Measurements from ENCODE around the gene AMOTL1. TPM values are rescaled to one million over a fixed set of nuclear protein-coding genes. Genes with fewer than 3 reads are reported as not detected.
A peak's percentile ranks its signal among the peaks of the same experiment; 100 is the strongest.

The AMOTL1 gene
- total RNA-seq, 2 donors from 2014 or later, result 45.0 to 60.0 TPM

- Histone ChIP-seq H3K4me1 (ENCODE audit: control insufficient read depth, insufficient read depth, low read length) (peaks cover 17% of the 10 kb centered on the region), H3K9ac (ENCODE audit: extremely low read depth, low read length, poor library complexity, severe bottlenecking) (no peak overlapping the region), H3K27ac (ENCODE audit: low read depth, low read length) (no peak overlapping the region), H3K9me3 (ENCODE audit: control insufficient read depth, low read length) (no peaks in the 10 kb centered on the region), H3K27me3 (ENCODE audit: control insufficient read depth, insufficient read depth, low read length, poor library complexity, severe bottlenecking) (no peaks in the 10 kb centered on the region), H3K4me3 (ENCODE audit: low read length) (no peak overlapping the region), H3K36me3 (ENCODE audit: control insufficient read depth, insufficient read depth, low read length) (peaks cover 96% of the 10 kb centered on the region)
- 94 to 100% methylated on average over 8 of the region's 8 CpGs for WGBS, 2 experiments (ENCODE audit: insufficient coverage in 1 of 2, insufficient read length in 1 of 2)
- H3K27me3 Mint-ChIP-seq (ENCODE audit: insufficient read depth), result no peaks in the 10 kb centered on the region
- H3K36me3 Mint-ChIP-seq (ENCODE audit: low read depth), result peaks cover 80% of the 10 kb centered on the region
- no peak overlapping the region for H3K27ac Mint-ChIP-seq
- peaks cover 34% of the 10 kb centered on the region for H3K4me1 Mint-ChIP-seq
- DNase-seq, result no peak
- H3K4me3 Mint-ChIP-seq, result no peak overlapping the region
- no peaks in the 10 kb centered on the region for H3K9me3 Mint-ChIP-seq
- no peak for TF ChIP-seq CTCF (conservative IDR thresholded peaks at IDR 0.05)
These were observed 86.8 kb downstream of the AMOTL1 start for GRCh38 chr11:94854770-94855633.

- no peak for DNase-seq
- peaks cover 17% of the 10 kb centered on the region for H3K4me1 ChIP-seq (ENCODE audit: control insufficient read depth, insufficient read depth, low read length)
- Mint-ChIP-seq H3K4me3 (no peak overlapping the region), H3K9me3 (no peaks in the 10 kb centered on the region), H3K36me3 (ENCODE audit: low read depth) (peaks cover 80% of the 10 kb centered on the region), H3K27me3 (ENCODE audit: insufficient read depth) (no peaks in the 10 kb centered on the region), H3K27ac (no peak overlapping the region), H3K4me1 (peaks cover 34% of the 10 kb centered on the region)
- H3K9ac ChIP-seq (ENCODE audit: extremely low read depth, low read length, poor library complexity, severe bottlenecking), result no peak overlapping the region
- H3K9me3 ChIP-seq (ENCODE audit: control insufficient read depth, low read length), result no peaks in the 10 kb centered on the region
- peaks cover 96% of the 10 kb centered on the region for H3K36me3 ChIP-seq (ENCODE audit: control insufficient read depth, insufficient read depth, low read length)
- 90 to 99% methylated on average over 2 to 5 of the region's 5 CpGs for WGBS, 2 experiments (ENCODE audit: insufficient coverage in 1 of 2, insufficient read length in 1 of 2)
- H3K4me3 ChIP-seq (ENCODE audit: low read length), result no peak overlapping the region
- H3K27me3 ChIP-seq (ENCODE audit: control insufficient read depth, insufficient read depth, low read length, poor library complexity, severe bottlenecking), result no peaks in the 10 kb centered on the region
- TF ChIP-seq CTCF (conservative IDR thresholded peaks at IDR 0.05), result no peak
- H3K27ac ChIP-seq (ENCODE audit: low read depth, low read length), result no peak overlapping the region
These were observed 87.5 kb downstream of the AMOTL1 start for GRCh38 chr11:94855666-94856065.

GRCh38 chr11:94856443-94856842 is 88.3 kb downstream of the AMOTL1 start:
- Mint-ChIP-seq H3K27ac (peak overlapping the region; percentile 59), H3K9me3 (no peaks in the 10 kb centered on the region), H3K36me3 (ENCODE audit: low read depth) (peaks cover 84% of the 10 kb centered on the region), H3K4me3 (no peak overlapping the region), H3K27me3 (ENCODE audit: insufficient read depth) (no peaks in the 10 kb centered on the region), H3K4me1 (peaks cover 34% of the 10 kb centered on the region)
- TF ChIP-seq CTCF (conservative IDR thresholded peaks at IDR 0.05), result no peak
- no peaks in the 10 kb centered on the region for H3K27me3 ChIP-seq (ENCODE audit: control insufficient read depth, insufficient read depth, low read length, poor library complexity, severe bottlenecking)
- H3K9ac ChIP-seq (ENCODE audit: extremely low read depth, low read length, poor library complexity, severe bottlenecking), result no peak overlapping the region
- H3K4me1 ChIP-seq (ENCODE audit: control insufficient read depth, insufficient read depth, low read length), result peaks cover 17% of the 10 kb centered on the region
- no peak overlapping the region for H3K4me3 ChIP-seq (ENCODE audit: low read length)
- 83 to 89% methylated on average over 5 to 6 of the region's 6 CpGs for WGBS, 2 experiments (ENCODE audit: insufficient coverage in 1 of 2, insufficient read length in 1 of 2)
- H3K9me3 ChIP-seq (ENCODE audit: control insufficient read depth, low read length), result no peaks in the 10 kb centered on the region
- DNase-seq, result no peak
- H3K27ac ChIP-seq (ENCODE audit: low read depth, low read length), result no peak overlapping the region
- H3K36me3 ChIP-seq (ENCODE audit: control insufficient read depth, insufficient read depth, low read length), result peaks cover 96% of the 10 kb centered on the region
